GM23338 (cell line): ENCODE results near the gene ALPI. TPM values are rescaled to one million over a fixed set of nuclear protein-coding genes. Genes with fewer than 3 reads are reported as not detected.

Source experiments
- ATAC-seq: fragments of 200-7000 bp; cut with Tn5 transposase; 3 replicates; pipeline ENCODE4 v1.9.1; 2020
- DNase-seq: peaks from one replicate; pipeline ENCODE4 v3.0.0-alpha.2; 2015; ENCODE audit warnings: low spot score
- H2AFZ ChIP-seq: fragments of 200-600 bp; sonication (generic); 2 replicates; pipeline ENCODE4 v1.8.0; 2016; ENCODE audit warnings: antibody characterized with exemption, mild to moderate bottlenecking, moderate library complexity
- H3F3A ChIP-seq: fragments of 200-600 bp; sonication (generic); replicated peaks from 2 replicates; pipeline ENCODE4 v1.8.0; 2017; ENCODE audit warnings: antibody characterized with exemption, mixed run types, low read depth
- H3K27ac ChIP-seq: fragments of 200-600 bp; sonication (generic); 2 replicates; pipeline ENCODE4 v1.6.1; 2016; ENCODE audit warnings: low read depth
- H3K27me3 ChIP-seq: fragments of 200-600 bp; sonication (generic); 2 replicates; pipeline ENCODE4 v1.8.0; 2016; ENCODE audit warnings: mild to moderate bottlenecking, mixed run types, moderate library complexity; ENCODE audit not compliant: insufficient read depth
- H3K36me3 ChIP-seq: fragments of 200-600 bp; sonication (generic); 2 replicates; pipeline ENCODE4 v1.8.0; 2016; ENCODE audit warnings: mild to moderate bottlenecking; ENCODE audit not compliant: insufficient read depth
- H3K4me1 ChIP-seq: fragments of 200-600 bp; sonication (generic); 2 replicates; pipeline ENCODE4 v1.8.0; 2016; ENCODE audit warnings: mild to moderate bottlenecking, moderate library complexity; ENCODE audit not compliant: insufficient read depth
- H3K4me2 ChIP-seq: fragments of 200-600 bp; sonication (generic); 2 replicates; pipeline ENCODE4 v1.7.1; 2017; ENCODE audit warnings: mixed run types
- H3K4me3 ChIP-seq: fragments of 200-600 bp; sonication (generic); 2 replicates; pipeline ENCODE4 v1.6.1; 2016; ENCODE audit warnings: mixed run types
- H3K79me2 ChIP-seq: fragments of 200-600 bp; sonication (generic); replicated peaks from 2 replicates; pipeline ENCODE4 v1.8.0; 2017; ENCODE audit warnings: mild to moderate bottlenecking; ENCODE audit not compliant: insufficient read depth
- H3K9me2 ChIP-seq: fragments of 200-600 bp; sonication (generic); 2 replicates; pipeline ENCODE4 v1.8.0; 2017; ENCODE audit not compliant: insufficient read depth
- H4K20me1 ChIP-seq: fragments of 200-600 bp; sonication (generic); replicated peaks from 2 replicates; pipeline ENCODE4 v1.8.0; 2017; ENCODE audit warnings: mild to moderate bottlenecking; ENCODE audit not compliant: insufficient read depth
- H3K27ac Mint-ChIP-seq: 2 replicates; pipeline ENCODE4 v1.8.0; 2020; ENCODE audit warnings: inconsistent platforms, mild to moderate bottlenecking, moderate library complexity, mixed read lengths
- H3K27me3 Mint-ChIP-seq: 3 replicates; pipeline ENCODE4 v1.8.0; 2022; ENCODE audit warnings: low read depth, mild to moderate bottlenecking, moderate library complexity, mixed read lengths, inconsistent platforms; ENCODE audit not compliant: insufficient read depth, poor library complexity
- H3K36me3 Mint-ChIP-seq: 3 replicates; pipeline ENCODE4 v1.8.0; 2021; ENCODE audit warnings: low read depth, mild to moderate bottlenecking, inconsistent platforms, moderate library complexity, mixed read lengths
- H3K4me1 Mint-ChIP-seq: 3 replicates; pipeline ENCODE4 v1.8.0; 2020; ENCODE audit warnings: mild to moderate bottlenecking, inconsistent platforms, mixed read lengths
- H3K4me3 Mint-ChIP-seq: 3 replicates; pipeline ENCODE4 v1.8.0; 2021; ENCODE audit warnings: moderate library complexity, mild to moderate bottlenecking, inconsistent platforms, mixed read lengths
- H3K9me3 Mint-ChIP-seq: 3 replicates; pipeline ENCODE4 v1.8.0; 2020; ENCODE audit warnings: moderate library complexity, mild to moderate bottlenecking, inconsistent platforms, mixed read lengths
- CREB1 ChIP-seq: fragments of 250-450 bp; sonication (Bioruptor Pico); IDR thresholded peaks from 2 replicates; pipeline ENCODE4 v1.5.0; 2020; ENCODE audit warnings: low read depth, mild to moderate bottlenecking, moderate library complexity
- EZH2 ChIP-seq: fragments of 200-600 bp; sonication (generic); IDR thresholded peaks from one replicate; pipeline ENCODE4 v1.8.0; 2017; ENCODE audit warnings: antibody characterized with exemption, mild to moderate bottlenecking, low read depth; ENCODE audit not compliant: unreplicated experiment
- EZH2phosphoT487 ChIP-seq: fragments of 200-600 bp; sonication (generic); IDR thresholded peaks from one replicate; pipeline ENCODE4 v1.8.1; 2018; ENCODE audit warnings: antibody characterized with exemption; ENCODE audit not compliant: unreplicated experiment
- JUNB ChIP-seq: IDR thresholded peaks from one replicate; pipeline ENCODE4 v1.6.1; 2016; ENCODE audit warnings: antibody characterized with exemption; ENCODE audit not compliant: unreplicated experiment
- NANOG ChIP-seq: IDR thresholded peaks from 2 replicates; pipeline ENCODE4 v1.6.1; 2016; ENCODE audit warnings: antibody characterized with exemption, borderline replicate concordance
- POLR2AphosphoS5 ChIP-seq: IDR thresholded peaks from 2 replicates; pipeline ENCODE4 v1.6.1; 2016; ENCODE audit warnings: antibody characterized with exemption, low read depth
- STAT1 ChIP-seq: IDR thresholded peaks from one replicate; pipeline ENCODE4 v1.6.1; 2016; ENCODE audit warnings: antibody characterized with exemption; ENCODE audit not compliant: unreplicated experiment
- ZNF114 ChIP-seq: fragments of 250-450 bp; sonication (Bioruptor Pico); IDR thresholded peaks from 2 replicates; pipeline ENCODE4 v1.5.0; 2020; ENCODE audit warnings: mild to moderate bottlenecking, moderate library complexity
- ZNF331 ChIP-seq: fragments of 250-450 bp; sonication (Bioruptor Pico); IDR thresholded peaks from 2 replicates; pipeline ENCODE4 v1.5.0; 2020; ENCODE audit warnings: low read depth, mild to moderate bottlenecking, moderate library complexity
- polyA plus RNA-seq: library from polyadenylated mRNA; unstranded; fragments of >200 nt; fragmentation: Nextera tagmentation; extraction: Ambion mirVana; gene quantifications from 2 replicates; pipeline ENCODE4 v1.2.1, GENCODE V29; 2016
- total RNA-seq: library from RNA; depleted of rRNA; stranded (reverse); fragments of >200 nt; shearing (Covaris generic); gene quantifications from 2 replicates; pipeline ENCODE4 v1.2.3, GENCODE V29; 2014
- TF ChIP-seq, protein P1 (sequence below): fragments of 250-450 bp; sonication (Bioruptor Pico); IDR thresholded peaks from 2 replicates; pipeline ENCODE4 v1.5.0; 2020; ENCODE audit warnings: mild to moderate bottlenecking, moderate library complexity
- TF ChIP-seq, protein P2 (sequence below): IDR thresholded peaks from one replicate; pipeline ENCODE4 v1.6.1; 2018; ENCODE audit warnings: antibody characterized with exemption; ENCODE audit not compliant: unreplicated experiment
- TF ChIP-seq, protein P3 (sequence below), 2 experiments: fragments of 200-600 bp in 1 of 2; sonication (generic) in 1 of 2; conservative IDR thresholded peaks; 2 replicates each; pipeline versions ENCODE4 v1.5.1 to v1.6.1; 2016 to 2017; ENCODE audit warnings: antibody characterized with exemption in 2 of 2, low read depth in 2 of 2, mild to moderate bottlenecking in 2 of 2, moderate library complexity in 1 of 2
- TF ChIP-seq, protein P4 (sequence below): IDR thresholded peaks from 2 replicates; pipeline ENCODE4 v1.6.1; 2016; ENCODE audit warnings: antibody characterized with exemption

ALPI gene
- total and polyA plus RNA-seq, 2 experiments from 2014 or later, result not detected

GRCh38 chr2:232418056-232418455 lies 37.9 kb upstream of the ALPI start:
- DNase-seq (no peak), ATAC-seq (no peak)
- H3K4me3 Mint-ChIP-seq, result peak overlapping the region; percentile 83
- H3K27me3 ChIP-seq, result peaks cover 44% of the 10 kb centered on the region
- H3K27ac Mint-ChIP-seq, result no peak overlapping the region
- H3K4me1 Mint-ChIP-seq, result peaks cover 19% of the 10 kb centered on the region
- H3K27ac ChIP-seq, result no peak overlapping the region
- peaks cover 13% of the 10 kb centered on the region for H3F3A ChIP-seq
- H3K36me3 Mint-ChIP-seq, result peaks cover 25% of the 10 kb centered on the region
- H3K4me2 ChIP-seq, result peak overlapping the region; percentile 96
- no peaks in the 10 kb centered on the region for H3K36me3 ChIP-seq
- H3K4me1 ChIP-seq, result peaks cover 17% of the 10 kb centered on the region
- peaks cover 16% of the 10 kb centered on the region for H3K9me3 Mint-ChIP-seq
- 0 out of 2 replicates have a peak, but pooled peaks cover 4% of the 10 kb centered on the region for H4K20me1 ChIP-seq
- H3K79me2 ChIP-seq, result peaks cover 19% of the 10 kb centered on the region; the same call in 1 of the 2 replicates
- peak overlapping the region; percentile 91 for H3K4me3 ChIP-seq
- no peak overlapping the region for H2AFZ ChIP-seq
- no peak for TF ChIP-seq CREB1 (CRISPR knock-in tag)
- TF ChIP-seq, protein P1, sequence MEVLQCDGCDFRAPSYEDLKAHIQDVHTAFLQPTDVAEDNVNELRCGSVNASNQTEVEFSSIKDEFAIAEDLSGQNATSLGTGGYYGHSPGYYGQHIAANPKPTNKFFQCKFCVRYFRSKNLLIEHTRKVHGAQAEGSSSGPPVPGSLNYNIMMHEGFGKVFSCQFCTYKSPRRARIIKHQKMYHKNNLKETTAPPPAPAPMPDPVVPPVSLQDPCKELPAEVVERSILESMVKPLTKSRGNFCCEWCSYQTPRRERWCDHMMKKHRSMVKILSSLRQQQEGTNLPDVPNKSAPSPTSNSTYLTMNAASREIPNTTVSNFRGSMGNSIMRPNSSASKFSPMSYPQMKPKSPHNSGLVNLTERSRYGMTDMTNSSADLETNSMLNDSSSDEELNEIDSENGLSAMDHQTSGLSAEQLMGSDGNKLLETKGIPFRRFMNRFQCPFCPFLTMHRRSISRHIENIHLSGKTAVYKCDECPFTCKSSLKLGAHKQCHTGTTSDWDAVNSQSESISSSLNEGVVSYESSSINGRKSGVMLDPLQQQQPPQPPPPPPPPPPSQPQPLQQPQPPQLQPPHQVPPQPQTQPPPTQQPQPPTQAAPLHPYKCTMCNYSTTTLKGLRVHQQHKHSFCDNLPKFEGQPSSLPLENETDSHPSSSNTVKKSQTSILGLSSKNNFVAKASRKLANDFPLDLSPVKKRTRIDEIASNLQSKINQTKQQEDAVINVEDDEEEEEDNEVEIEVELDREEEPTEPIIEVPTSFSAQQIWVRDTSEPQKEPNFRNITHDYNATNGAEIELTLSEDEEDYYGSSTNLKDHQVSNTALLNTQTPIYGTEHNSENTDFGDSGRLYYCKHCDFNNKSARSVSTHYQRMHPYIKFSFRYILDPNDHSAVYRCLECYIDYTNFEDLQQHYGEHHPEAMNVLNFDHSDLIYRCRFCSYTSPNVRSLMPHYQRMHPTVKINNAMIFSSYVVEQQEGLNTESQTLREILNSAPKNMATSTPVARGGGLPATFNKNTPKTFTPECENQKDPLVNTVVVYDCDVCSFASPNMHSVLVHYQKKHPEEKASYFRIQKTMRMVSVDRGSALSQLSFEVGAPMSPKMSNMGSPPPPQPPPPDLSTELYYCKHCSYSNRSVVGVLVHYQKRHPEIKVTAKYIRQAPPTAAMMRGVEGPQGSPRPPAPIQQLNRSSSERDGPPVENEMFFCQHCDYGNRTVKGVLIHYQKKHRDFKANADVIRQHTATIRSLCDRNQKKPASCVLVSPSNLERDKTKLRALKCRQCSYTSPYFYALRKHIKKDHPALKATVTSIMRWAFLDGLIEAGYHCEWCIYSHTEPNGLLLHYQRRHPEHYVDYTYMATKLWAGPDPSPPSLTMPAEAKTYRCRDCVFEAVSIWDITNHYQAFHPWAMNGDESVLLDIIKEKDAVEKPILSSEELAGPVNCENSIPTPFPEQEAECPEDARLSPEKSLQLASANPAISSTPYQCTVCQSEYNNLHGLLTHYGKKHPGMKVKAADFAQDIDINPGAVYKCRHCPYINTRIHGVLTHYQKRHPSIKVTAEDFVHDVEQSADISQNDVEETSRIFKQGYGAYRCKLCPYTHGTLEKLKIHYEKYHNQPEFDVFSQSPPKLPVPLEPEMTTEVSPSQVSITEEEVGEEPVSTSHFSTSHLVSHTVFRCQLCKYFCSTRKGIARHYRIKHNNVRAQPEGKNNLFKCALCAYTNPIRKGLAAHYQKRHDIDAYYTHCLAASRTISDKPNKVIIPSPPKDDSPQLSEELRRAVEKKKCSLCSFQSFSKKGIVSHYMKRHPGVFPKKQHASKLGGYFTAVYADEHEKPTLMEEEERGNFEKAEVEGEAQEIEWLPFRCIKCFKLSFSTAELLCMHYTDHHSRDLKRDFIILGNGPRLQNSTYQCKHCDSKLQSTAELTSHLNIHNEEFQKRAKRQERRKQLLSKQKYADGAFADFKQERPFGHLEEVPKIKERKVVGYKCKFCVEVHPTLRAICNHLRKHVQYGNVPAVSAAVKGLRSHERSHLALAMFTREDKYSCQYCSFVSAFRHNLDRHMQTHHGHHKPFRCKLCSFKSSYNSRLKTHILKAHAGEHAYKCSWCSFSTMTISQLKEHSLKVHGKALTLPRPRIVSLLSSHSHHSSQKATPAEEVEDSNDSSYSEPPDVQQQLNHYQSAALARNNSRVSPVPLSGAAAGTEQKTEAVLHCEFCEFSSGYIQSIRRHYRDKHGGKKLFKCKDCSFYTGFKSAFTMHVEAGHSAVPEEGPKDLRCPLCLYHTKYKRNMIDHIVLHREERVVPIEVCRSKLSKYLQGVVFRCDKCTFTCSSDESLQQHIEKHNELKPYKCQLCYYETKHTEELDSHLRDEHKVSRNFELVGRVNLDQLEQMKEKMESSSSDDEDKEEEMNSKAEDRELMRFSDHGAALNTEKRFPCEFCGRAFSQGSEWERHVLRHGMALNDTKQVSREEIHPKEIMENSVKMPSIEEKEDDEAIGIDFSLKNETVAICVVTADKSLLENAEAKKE (CRISPR knock-in tag), result no peak
- TF ChIP-seq, protein P2, sequence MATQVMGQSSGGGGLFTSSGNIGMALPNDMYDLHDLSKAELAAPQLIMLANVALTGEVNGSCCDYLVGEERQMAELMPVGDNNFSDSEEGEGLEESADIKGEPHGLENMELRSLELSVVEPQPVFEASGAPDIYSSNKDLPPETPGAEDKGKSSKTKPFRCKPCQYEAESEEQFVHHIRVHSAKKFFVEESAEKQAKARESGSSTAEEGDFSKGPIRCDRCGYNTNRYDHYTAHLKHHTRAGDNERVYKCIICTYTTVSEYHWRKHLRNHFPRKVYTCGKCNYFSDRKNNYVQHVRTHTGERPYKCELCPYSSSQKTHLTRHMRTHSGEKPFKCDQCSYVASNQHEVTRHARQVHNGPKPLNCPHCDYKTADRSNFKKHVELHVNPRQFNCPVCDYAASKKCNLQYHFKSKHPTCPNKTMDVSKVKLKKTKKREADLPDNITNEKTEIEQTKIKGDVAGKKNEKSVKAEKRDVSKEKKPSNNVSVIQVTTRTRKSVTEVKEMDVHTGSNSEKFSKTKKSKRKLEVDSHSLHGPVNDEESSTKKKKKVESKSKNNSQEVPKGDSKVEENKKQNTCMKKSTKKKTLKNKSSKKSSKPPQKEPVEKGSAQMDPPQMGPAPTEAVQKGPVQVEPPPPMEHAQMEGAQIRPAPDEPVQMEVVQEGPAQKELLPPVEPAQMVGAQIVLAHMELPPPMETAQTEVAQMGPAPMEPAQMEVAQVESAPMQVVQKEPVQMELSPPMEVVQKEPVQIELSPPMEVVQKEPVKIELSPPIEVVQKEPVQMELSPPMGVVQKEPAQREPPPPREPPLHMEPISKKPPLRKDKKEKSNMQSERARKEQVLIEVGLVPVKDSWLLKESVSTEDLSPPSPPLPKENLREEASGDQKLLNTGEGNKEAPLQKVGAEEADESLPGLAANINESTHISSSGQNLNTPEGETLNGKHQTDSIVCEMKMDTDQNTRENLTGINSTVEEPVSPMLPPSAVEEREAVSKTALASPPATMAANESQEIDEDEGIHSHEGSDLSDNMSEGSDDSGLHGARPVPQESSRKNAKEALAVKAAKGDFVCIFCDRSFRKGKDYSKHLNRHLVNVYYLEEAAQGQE, result no peak
- TF ChIP-seq JUNB, result no peak
- no peak for TF ChIP-seq ZNF114 (CRISPR knock-in tag)
- no peak for TF ChIP-seq ZNF331 (CRISPR knock-in tag)
- TF ChIP-seq POLR2AphosphoS5, result no peak
- TF ChIP-seq NANOG, result no peak
- no peak for TF ChIP-seq EZH2
- TF ChIP-seq, protein P3, sequence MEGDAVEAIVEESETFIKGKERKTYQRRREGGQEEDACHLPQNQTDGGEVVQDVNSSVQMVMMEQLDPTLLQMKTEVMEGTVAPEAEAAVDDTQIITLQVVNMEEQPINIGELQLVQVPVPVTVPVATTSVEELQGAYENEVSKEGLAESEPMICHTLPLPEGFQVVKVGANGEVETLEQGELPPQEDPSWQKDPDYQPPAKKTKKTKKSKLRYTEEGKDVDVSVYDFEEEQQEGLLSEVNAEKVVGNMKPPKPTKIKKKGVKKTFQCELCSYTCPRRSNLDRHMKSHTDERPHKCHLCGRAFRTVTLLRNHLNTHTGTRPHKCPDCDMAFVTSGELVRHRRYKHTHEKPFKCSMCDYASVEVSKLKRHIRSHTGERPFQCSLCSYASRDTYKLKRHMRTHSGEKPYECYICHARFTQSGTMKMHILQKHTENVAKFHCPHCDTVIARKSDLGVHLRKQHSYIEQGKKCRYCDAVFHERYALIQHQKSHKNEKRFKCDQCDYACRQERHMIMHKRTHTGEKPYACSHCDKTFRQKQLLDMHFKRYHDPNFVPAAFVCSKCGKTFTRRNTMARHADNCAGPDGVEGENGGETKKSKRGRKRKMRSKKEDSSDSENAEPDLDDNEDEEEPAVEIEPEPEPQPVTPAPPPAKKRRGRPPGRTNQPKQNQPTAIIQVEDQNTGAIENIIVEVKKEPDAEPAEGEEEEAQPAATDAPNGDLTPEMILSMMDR (conservative IDR thresholded peaks at IDR 0.05; ENCODE audit: low read depth in 2 of 2), result no peak
- TF ChIP-seq, protein P4, sequence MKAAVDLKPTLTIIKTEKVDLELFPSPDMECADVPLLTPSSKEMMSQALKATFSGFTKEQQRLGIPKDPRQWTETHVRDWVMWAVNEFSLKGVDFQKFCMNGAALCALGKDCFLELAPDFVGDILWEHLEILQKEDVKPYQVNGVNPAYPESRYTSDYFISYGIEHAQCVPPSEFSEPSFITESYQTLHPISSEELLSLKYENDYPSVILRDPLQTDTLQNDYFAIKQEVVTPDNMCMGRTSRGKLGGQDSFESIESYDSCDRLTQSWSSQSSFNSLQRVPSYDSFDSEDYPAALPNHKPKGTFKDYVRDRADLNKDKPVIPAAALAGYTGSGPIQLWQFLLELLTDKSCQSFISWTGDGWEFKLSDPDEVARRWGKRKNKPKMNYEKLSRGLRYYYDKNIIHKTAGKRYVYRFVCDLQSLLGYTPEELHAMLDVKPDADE, result no peak
- TF ChIP-seq EZH2phosphoT487, result no peak
- TF ChIP-seq STAT1, result no peak
- H3K9me2 ChIP-seq, result 0 out of 2 replicates have a peak, but pooled peaks cover 3% of the 10 kb centered on the region
- H3K27me3 Mint-ChIP-seq, result peaks cover 58% of the 10 kb centered on the region
